CD14-positive monocyte (primary cell): ENCODE data around the gene KIRREL1. TPM values are rescaled to one million over a fixed set of nuclear protein-coding genes. Genes with fewer than 3 reads are reported as not detected.

ENCODE experiments used
- DNase-seq, 3 donors: peaks; one replicate each; pipeline ENCODE4 v3.0.0-alpha.2; 2011 to 2022
- H2AFZ ChIP-seq: 2 replicates; pipeline ENCODE4 v1.6.0; 2012; ENCODE audit warnings: mild to moderate bottlenecking, low read depth, low read length, inconsistent platforms; ENCODE audit not compliant: insufficient read depth, poor library complexity, severe bottlenecking
- H3K27ac ChIP-seq, 2 donors: 1 replicate in 1 of 2; 2 replicates in 1 of 2; pipeline ENCODE4 v1.5.1; 2012 to 2013; ENCODE audit warnings: low read length in 2 of 2, control low read depth in 1 of 2, inconsistent platforms in 1 of 2, low read depth in 1 of 2, mild to moderate bottlenecking in 1 of 2
- H3K27me3 ChIP-seq, 2 donors: one replicate each; pipeline versions ENCODE4 v1.6.0 to v1.6.1; 2011 to 2013; ENCODE audit warnings: low read length in 2 of 2; ENCODE audit not compliant: control insufficient read depth in 2 of 2, insufficient read depth in 2 of 2
- H3K36me3 ChIP-seq, 2 donors: replicated peaks in 1 of 2; 1 replicate in 1 of 2; 2 replicates in 1 of 2; pipeline versions ENCODE4 v1.5.1 to v1.6.1; 2012 to 2013; ENCODE audit warnings: low read length in 2 of 2, control low read depth in 1 of 2, inconsistent platforms in 1 of 2, mild to moderate bottlenecking in 1 of 2; ENCODE audit not compliant: insufficient read depth in 2 of 2, control insufficient read depth in 1 of 2
- H3K4me1 ChIP-seq, 2 donors: 1 replicate in 1 of 2; 2 replicates in 1 of 2; pipeline versions ENCODE4 v1.5.1 to v1.6.1; 2012 to 2013; ENCODE audit warnings: low read length in 2 of 2, control low read depth in 1 of 2, inconsistent platforms in 1 of 2, mild to moderate bottlenecking in 1 of 2, moderate library complexity in 1 of 2; ENCODE audit not compliant: insufficient read depth in 2 of 2, control insufficient read depth in 1 of 2
- H3K4me2 ChIP-seq: replicated peaks from 2 replicates; pipeline ENCODE3; 2012; ENCODE audit warnings: low read length, moderate library complexity, mild to moderate bottlenecking; ENCODE audit not compliant: poor library complexity, severe bottlenecking; ENCODE audit errors: extremely low read depth
- H3K4me3 ChIP-seq, 3 experiments: fragments of 200-600 bp in 1 of 3; sonication (generic) in 1 of 3; replicated peaks in 1 of 3; 1 replicate in 2 of 3; 2 replicates in 1 of 3; pipeline ENCODE4 v1.5.1; 2011 to 2013; ENCODE audit warnings: low read length in 3 of 3, mild to moderate bottlenecking in 3 of 3, control low read depth in 2 of 3, low read depth in 2 of 3, inconsistent platforms in 1 of 3, moderate library complexity in 1 of 3
- H3K79me2 ChIP-seq: 2 replicates; pipeline ENCODE4 v1.6.0; 2012; ENCODE audit warnings: mild to moderate bottlenecking, control low read depth, inconsistent platforms, low read length, moderate library complexity; ENCODE audit not compliant: insufficient read depth
- H3K9ac ChIP-seq: 2 replicates; pipeline ENCODE4 v1.6.0; 2017; ENCODE audit warnings: low read length, mild to moderate bottlenecking; ENCODE audit not compliant: insufficient read depth, poor library complexity, severe bottlenecking
- H3K9me3 ChIP-seq, 2 donors: replicated peaks in 1 of 2; 1 replicate in 1 of 2; 2 replicates in 1 of 2; pipeline versions ENCODE4 v1.5.1 to v1.6.1; 2012 to 2013; ENCODE audit warnings: low read length in 2 of 2, control low read depth in 1 of 2; ENCODE audit not compliant: control insufficient read depth in 1 of 2, insufficient read depth in 1 of 2
- H4K20me1 ChIP-seq: 2 replicates; pipeline ENCODE4 v1.6.0; 2012; ENCODE audit warnings: mild to moderate bottlenecking, low read length, control low read depth, moderate library complexity; ENCODE audit not compliant: insufficient read depth
- H3K27ac Mint-ChIP-seq, 7 donors: one replicate each; pipeline ENCODE4 v1.8.0; 2020; ENCODE audit warnings: mild to moderate bottlenecking in 7 of 7, mixed read lengths in 7 of 7, moderate library complexity in 6 of 7, inconsistent platforms in 2 of 7
- H3K27me3 Mint-ChIP-seq, 3 donors: one replicate each; pipeline ENCODE4 v1.8.0; 2021 to 2022; ENCODE audit warnings: low read depth in 3 of 3, mild to moderate bottlenecking in 3 of 3, mixed read lengths in 3 of 3, moderate library complexity in 3 of 3, inconsistent platforms in 1 of 3
- H3K36me3 Mint-ChIP-seq, 2 donors: one replicate each; pipeline ENCODE4 v1.8.0; 2020; ENCODE audit warnings: mixed read lengths in 2 of 2, inconsistent platforms in 1 of 2, mild to moderate bottlenecking in 1 of 2
- H3K4me1 Mint-ChIP-seq: one replicate; pipeline ENCODE4 v1.8.0; 2020; ENCODE audit warnings: mild to moderate bottlenecking, mixed read lengths
- H3K4me3 Mint-ChIP-seq, 2 donors: one replicate each; pipeline ENCODE4 v1.8.0; 2020; ENCODE audit warnings: mild to moderate bottlenecking in 2 of 2, mixed read lengths in 2 of 2, moderate library complexity in 1 of 2
- H3K9me3 Mint-ChIP-seq, 7 donors: one replicate each; pipeline ENCODE4 v1.8.0; 2020 to 2022; ENCODE audit warnings: mixed read lengths in 7 of 7, mild to moderate bottlenecking in 6 of 7, moderate library complexity in 6 of 7, inconsistent platforms in 2 of 7
- CTCF ChIP-seq: fragments of 200-600 bp; IDR thresholded peaks from one replicate; pipeline ENCODE4 v1.8.0; 2022; ENCODE audit warnings: antibody characterized with exemption, mild to moderate bottlenecking
- WGBS: methylation state at CpG from one replicate; pipeline ENCODE4 v1.1.5; 2013; ENCODE audit warnings: missing lambda C conversion rate; ENCODE audit not compliant: insufficient coverage; 5-methylcytosine and 5-hydroxymethylcytosine counted together
- intact Hi-C, 2 donors: fragments of 100-400 bp; cut with micrococcal nuclease; formaldehyde crosslinking; loops; one replicate each; pipeline versions ENCODE4 v1.15.0 to v1.15.1; 2023
- polyA plus RNA-seq, 3 donors: library from polyadenylated mRNA; depleted of rRNA in 1 of 3; unstranded in 2 of 3; stranded (reverse) in 1 of 3; fragments of 300-500 nt in 2 of 3; fragments of >200 nt in 1 of 3; fragmentation: Illumina TruSeq in 2 of 3; gene quantifications; 1 replicate in 2 of 3; 2 replicates in 1 of 3; pipeline ENCODE4 v1.2.3, GENCODE V29; 2012 to 2021

The KIRREL1 gene
- polyA plus RNA-seq, 3 donors = not detected

- intact Hi-C loops = no loop called here
- no peak overlapping the region for H3K9ac ChIP-seq
- H2AFZ ChIP-seq = no peak overlapping the region
- no peak overlapping the region for H3K27ac Mint-ChIP-seq
- no peaks in the 10 kb centered on the region for H3K9me3 ChIP-seq
- H3K9me3 Mint-ChIP-seq = no peaks in the 10 kb centered on the region
- no peaks in the 10 kb centered on the region for H3K79me2 ChIP-seq
- peaks cover 4% of the 10 kb centered on the region for H3K4me1 Mint-ChIP-seq
- H4K20me1 ChIP-seq = no peaks in the 10 kb centered on the region
- H3K4me2 ChIP-seq = no peak overlapping the region
- no peaks in the 10 kb centered on the region for H3K27me3 ChIP-seq
- no peak overlapping the region for H3K27ac ChIP-seq
- no peak overlapping the region for H3K4me3 ChIP-seq
- DNase-seq = no peak
- no peaks in the 10 kb centered on the region for H3K4me1 ChIP-seq
- H3K36me3 ChIP-seq = no peaks in the 10 kb centered on the region
- no peak for TF ChIP-seq CTCF
- no peak overlapping the region for H3K4me3 Mint-ChIP-seq
- no peaks in the 10 kb centered on the region for H3K36me3 Mint-ChIP-seq
- H3K27me3 Mint-ChIP-seq = peaks cover 2 to 4% (median 3%) of the 10 kb centered on the region in 3 donors
Observed at GRCh38 chr1:158053276-158053675, 59.8 kb downstream of the KIRREL1 start.

GRCh38 chr1:158054721-158055120 lies 61.3 kb downstream of the KIRREL1 start:
- H2AFZ ChIP-seq = no peak overlapping the region
- H3K4me3 ChIP-seq = no peak overlapping the region
- H3K9ac ChIP-seq = no peak overlapping the region
- Mint-ChIP-seq H3K4me3 (no peak overlapping the region), H3K4me1 (peaks cover 4% of the 10 kb centered on the region), H3K9me3 (no peaks in the 10 kb centered on the region), H3K36me3 (no peaks in the 10 kb centered on the region), H3K27me3 (peaks cover 2 to 4% (median 4%) of the 10 kb centered on the region in 3 donors), H3K27ac (peak overlapping the region in 1 of 7 donors; percentile 42)
- H3K27me3 ChIP-seq = no peaks in the 10 kb centered on the region
- H4K20me1 ChIP-seq = no peaks in the 10 kb centered on the region
- WGBS = 100% methylated on average over 1 of the region's 4 CpGs
- H3K4me1 ChIP-seq = no peaks in the 10 kb centered on the region
- no peaks in the 10 kb centered on the region for H3K79me2 ChIP-seq
- no peaks in the 10 kb centered on the region for H3K9me3 ChIP-seq
- no peaks in the 10 kb centered on the region for H3K36me3 ChIP-seq
- H3K27ac ChIP-seq = no peak overlapping the region
- intact Hi-C loops = no loop called here
- DNase-seq = no peak
- H3K4me2 ChIP-seq = no peak overlapping the region
- TF ChIP-seq CTCF = no peak
